DOHH2 (cell line): ENCODE data around the gene SCUBE1.

Experiments
- H3F3A ChIP-seq: fragments of 200-600 bp; sonication (generic), shearing (Covaris generic); 2 replicates; pipeline ENCODE4 v1.6.0; 2016; ENCODE audit warnings: antibody characterized with exemption, mild to moderate bottlenecking; ENCODE audit not compliant: control insufficient read depth, insufficient read depth
- H3K27ac ChIP-seq: fragments of 200-600 bp; sonication (generic); 2 replicates; pipeline ENCODE4 v1.5.1; 2014; ENCODE audit warnings: low read depth, mild to moderate bottlenecking, low read length, moderate library complexity
- H3K27me3 ChIP-seq: fragments of 200-600 bp; sonication (generic); 2 replicates; pipeline ENCODE4 v1.6.1; 2014; ENCODE audit warnings: mild to moderate bottlenecking, low read length, mixed read lengths; ENCODE audit not compliant: control insufficient read depth
- H3K36me3 ChIP-seq: fragments of 200-600 bp; sonication (generic); 2 replicates; pipeline ENCODE4 v1.6.1; 2014; ENCODE audit warnings: mild to moderate bottlenecking, low read length, moderate library complexity, mixed read lengths; ENCODE audit not compliant: control insufficient read depth
- H3K4me1 ChIP-seq: fragments of 200-600 bp; sonication (generic); 2 replicates; pipeline ENCODE4 v1.6.1; 2014; ENCODE audit warnings: mild to moderate bottlenecking, low read length, mixed read lengths; ENCODE audit not compliant: control insufficient read depth
- H3K4me2 ChIP-seq: fragments of 200-600 bp; sonication (generic); 2 replicates; pipeline ENCODE4 v1.6.0; 2014; ENCODE audit warnings: mild to moderate bottlenecking, low read length, moderate library complexity
- H3K4me3 ChIP-seq: fragments of 200-600 bp; sonication (generic); 2 replicates; pipeline ENCODE4 v1.5.1; 2014; ENCODE audit warnings: mild to moderate bottlenecking, low read length, mixed read lengths
- H3K79me2 ChIP-seq: fragments of 200-600 bp; sonication (generic); 2 replicates; pipeline ENCODE4 v1.6.1; 2014; ENCODE audit warnings: mild to moderate bottlenecking, low read length, mixed read lengths; ENCODE audit not compliant: control insufficient read depth
- H3K9me2 ChIP-seq: fragments of 200-600 bp; sonication (generic); replicated peaks from 2 replicates; pipeline ENCODE4 v1.6.1; 2014; ENCODE audit warnings: mild to moderate bottlenecking, low read length, mixed read lengths; ENCODE audit not compliant: control insufficient read depth
- H3K9me3 ChIP-seq: fragments of 200-600 bp; sonication (generic); 2 replicates; pipeline ENCODE4 v1.6.1; 2014; ENCODE audit warnings: antibody characterized with exemption, low read length, mixed read lengths; ENCODE audit not compliant: control insufficient read depth, insufficient read depth
- H4K20me1 ChIP-seq: fragments of 200-600 bp; sonication (generic); 2 replicates; pipeline ENCODE4 v1.6.0; 2014; ENCODE audit warnings: low read depth, mild to moderate bottlenecking, antibody characterized with exemption, low read length, moderate library complexity; ENCODE audit not compliant: control insufficient read depth, insufficient read depth
- EZH2phosphoT487 ChIP-seq: fragments of 200-600 bp; sonication (generic); IDR thresholded peaks from 2 replicates; pipeline ENCODE4 v1.6.1; 2017; ENCODE audit warnings: borderline replicate concordance, mild to moderate bottlenecking, antibody characterized with exemption, low read length, moderate library complexity, mixed read lengths
- TF ChIP-seq, protein P1 (sequence below): fragments of 200-600 bp; sonication (generic); IDR thresholded peaks from one replicate; pipeline ENCODE4 v1.5.1; 2014; ENCODE audit warnings: antibody characterized with exemption, mild to moderate bottlenecking, low read depth, low read length; ENCODE audit not compliant: poor library complexity, severe bottlenecking

SCUBE1 gene

DNA sequence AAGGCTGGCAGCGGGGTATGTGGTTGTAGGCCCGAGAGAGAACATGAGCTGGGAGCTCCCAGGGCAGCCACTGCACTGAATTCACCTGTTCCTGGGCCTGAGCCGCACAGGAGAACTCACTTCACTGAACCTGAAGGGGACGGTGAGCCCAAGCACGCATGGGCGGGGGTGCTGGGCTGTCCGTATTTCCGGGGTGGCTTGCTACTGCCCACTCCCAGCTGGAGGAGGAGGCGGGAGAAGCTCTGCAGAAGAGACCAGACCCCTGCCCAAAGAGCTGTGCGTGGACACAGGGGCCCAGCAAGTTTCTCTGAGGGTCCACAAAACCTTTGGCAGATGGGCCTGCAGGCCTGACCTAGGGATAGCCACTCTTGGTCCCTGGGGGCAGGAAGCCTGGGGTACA is 161.1 kb downstream of the SCUBE1 start:
- Histone ChIP-seq H3K36me3 (peaks cover 67% of the 10 kb centered on the region), H3K4me2 (no peak overlapping the region), H3F3A (no peaks in the 10 kb centered on the region), H3K4me1 (peaks cover 10% of the 10 kb centered on the region), H3K9me2 (no peaks in the 10 kb centered on the region), H3K27ac (no peak overlapping the region), H3K4me3 (no peak overlapping the region), H3K79me2 (peaks cover 47% of the 10 kb centered on the region), H4K20me1 (peaks cover 6% of the 10 kb centered on the region), H3K27me3 (no peaks in the 10 kb centered on the region), H3K9me3 (no peaks in the 10 kb centered on the region)
- TF ChIP-seq, protein P1, sequence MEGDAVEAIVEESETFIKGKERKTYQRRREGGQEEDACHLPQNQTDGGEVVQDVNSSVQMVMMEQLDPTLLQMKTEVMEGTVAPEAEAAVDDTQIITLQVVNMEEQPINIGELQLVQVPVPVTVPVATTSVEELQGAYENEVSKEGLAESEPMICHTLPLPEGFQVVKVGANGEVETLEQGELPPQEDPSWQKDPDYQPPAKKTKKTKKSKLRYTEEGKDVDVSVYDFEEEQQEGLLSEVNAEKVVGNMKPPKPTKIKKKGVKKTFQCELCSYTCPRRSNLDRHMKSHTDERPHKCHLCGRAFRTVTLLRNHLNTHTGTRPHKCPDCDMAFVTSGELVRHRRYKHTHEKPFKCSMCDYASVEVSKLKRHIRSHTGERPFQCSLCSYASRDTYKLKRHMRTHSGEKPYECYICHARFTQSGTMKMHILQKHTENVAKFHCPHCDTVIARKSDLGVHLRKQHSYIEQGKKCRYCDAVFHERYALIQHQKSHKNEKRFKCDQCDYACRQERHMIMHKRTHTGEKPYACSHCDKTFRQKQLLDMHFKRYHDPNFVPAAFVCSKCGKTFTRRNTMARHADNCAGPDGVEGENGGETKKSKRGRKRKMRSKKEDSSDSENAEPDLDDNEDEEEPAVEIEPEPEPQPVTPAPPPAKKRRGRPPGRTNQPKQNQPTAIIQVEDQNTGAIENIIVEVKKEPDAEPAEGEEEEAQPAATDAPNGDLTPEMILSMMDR: no peak
- no peak for TF ChIP-seq EZH2phosphoT487

DNA sequence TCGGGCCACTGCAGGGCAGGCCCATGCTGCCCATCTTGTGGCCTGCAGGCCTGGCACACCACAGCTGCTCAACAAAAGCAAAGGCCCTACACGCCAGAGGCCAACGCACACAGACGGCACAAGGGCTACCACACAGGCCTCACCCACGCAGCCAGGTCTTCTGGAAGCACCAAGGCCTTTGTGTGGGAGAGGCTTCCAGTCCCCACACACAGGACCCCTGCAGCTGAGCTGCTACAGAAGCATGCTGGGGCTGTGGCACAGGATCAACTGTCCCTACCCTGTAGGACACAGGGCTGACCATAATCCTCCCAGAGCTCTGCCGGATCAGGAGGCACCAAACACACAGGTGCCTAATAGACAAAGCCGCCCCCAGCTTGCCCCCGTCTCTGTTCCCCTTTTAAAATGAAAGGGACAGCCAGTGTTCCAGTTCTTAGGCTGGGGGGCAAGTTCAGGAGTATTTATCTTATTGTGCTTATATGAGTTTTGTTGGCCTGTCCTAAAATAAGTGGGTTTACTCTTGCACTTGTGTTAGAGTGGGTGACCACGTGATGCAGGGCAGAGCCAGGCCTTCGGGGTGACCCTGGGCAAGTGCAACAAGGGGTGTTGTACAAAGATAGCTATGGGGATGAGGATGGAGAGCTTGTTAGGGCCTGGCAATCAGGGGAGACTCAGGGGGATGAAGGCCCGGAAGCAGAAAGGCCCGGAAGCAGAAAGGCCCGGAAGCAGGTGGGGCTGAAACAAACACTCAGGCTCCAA is 161.7 kb downstream of the SCUBE1 start:
- no peak for TF ChIP-seq EZH2phosphoT487
- TF ChIP-seq, protein P1: no peak
- Histone ChIP-seq H3K4me2 (no peak overlapping the region), H3K79me2 (peaks cover 45% of the 10 kb centered on the region), H3K4me3 (no peak overlapping the region), H3K9me2 (no peaks in the 10 kb centered on the region), H3K27ac (no peak overlapping the region), H3K9me3 (no peaks in the 10 kb centered on the region), H3K4me1 (peaks cover 10% of the 10 kb centered on the region), H4K20me1 (peaks cover 6% of the 10 kb centered on the region), H3K27me3 (no peaks in the 10 kb centered on the region), H3F3A (no peaks in the 10 kb centered on the region), H3K36me3 (peaks cover 72% of the 10 kb centered on the region)

DNA sequence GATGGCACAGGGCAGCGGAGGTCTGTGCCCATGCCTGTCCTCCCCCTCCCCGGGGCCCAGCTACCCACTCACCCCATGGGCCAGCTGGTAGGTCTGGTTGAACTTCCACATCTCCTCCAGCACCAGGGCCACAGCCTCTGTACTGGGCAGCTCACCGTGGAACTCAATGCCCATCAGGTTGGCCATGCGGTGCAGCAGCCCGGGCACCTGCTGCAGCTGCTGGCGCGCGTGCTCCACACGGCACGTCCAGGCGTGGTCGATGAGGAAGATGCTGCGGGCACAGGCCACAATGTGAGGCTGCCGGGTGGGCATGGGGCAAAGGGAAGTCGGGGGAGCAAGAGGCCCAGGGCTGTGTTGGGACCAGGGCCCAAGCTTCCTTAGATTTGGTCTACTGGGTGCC is 162.5 kb downstream of the SCUBE1 start:
- Histone ChIP-seq H3K9me3 (no peaks in the 10 kb centered on the region), H3K79me2 (peaks cover 36% of the 10 kb centered on the region), H3K4me1 (peaks cover 5% of the 10 kb centered on the region), H3K4me3 (no peak overlapping the region), H3F3A (no peaks in the 10 kb centered on the region), H3K9me2 (no peaks in the 10 kb centered on the region), H3K27me3 (no peaks in the 10 kb centered on the region), H3K4me2 (no peak overlapping the region), H3K36me3 (peaks cover 68% of the 10 kb centered on the region), H4K20me1 (peaks cover 4% of the 10 kb centered on the region), H3K27ac (no peak overlapping the region)
- TF ChIP-seq EZH2phosphoT487: no peak

DNA sequence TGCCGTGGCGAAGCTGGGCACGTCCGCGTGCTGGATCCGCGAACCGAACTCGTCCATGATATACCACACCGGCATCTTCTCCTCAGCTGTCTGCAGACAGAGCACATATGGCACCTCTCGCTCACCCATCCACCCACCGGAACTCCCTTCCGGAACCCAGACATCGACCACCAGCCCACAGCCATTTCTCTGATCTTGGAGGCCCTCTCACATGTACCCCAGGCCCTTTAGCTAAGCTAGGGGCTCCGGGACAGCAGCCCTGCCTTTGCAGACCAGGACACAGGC is 163.3 kb downstream of the SCUBE1 start:
- Histone ChIP-seq H3K27ac (no peak overlapping the region), H3K4me2 (no peak overlapping the region), H3F3A (no peaks in the 10 kb centered on the region), H4K20me1 (no peaks in the 10 kb centered on the region; the same call in 1 of the 2 replicates), H3K9me2 (no peaks in the 10 kb centered on the region), H3K27me3 (no peaks in the 10 kb centered on the region), H3K36me3 (peaks cover 69% of the 10 kb centered on the region), H3K4me1 (no peaks in the 10 kb centered on the region; the same call in 1 of the 2 replicates), H3K79me2 (peaks cover 30% of the 10 kb centered on the region), H3K4me3 (no peak overlapping the region), H3K9me3 (no peaks in the 10 kb centered on the region)
- TF ChIP-seq EZH2phosphoT487: no peak
- TF ChIP-seq, protein P1: no peak
